ENCODE measurements around the gene HACD2.

Gene HACD2

DNA sequence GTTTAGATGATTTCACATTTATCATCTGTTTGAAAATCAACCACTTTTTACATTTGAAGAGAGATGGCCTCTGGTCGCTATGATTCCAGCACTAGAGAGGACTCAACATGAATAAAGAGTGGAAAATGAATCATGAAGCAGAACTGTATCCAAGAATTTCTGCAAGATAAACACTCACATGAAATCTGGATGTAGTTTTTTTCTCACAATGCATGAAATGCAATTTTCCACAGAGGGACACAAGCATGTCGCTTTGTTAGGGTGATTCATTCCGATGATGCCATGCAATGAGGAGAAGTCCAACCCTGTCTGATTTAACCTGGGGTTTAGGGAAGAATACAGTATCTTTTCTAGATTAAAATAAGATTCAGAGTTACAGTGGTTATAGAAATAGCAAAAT lies 85.5 kb downstream of the HACD2 start:
- H3F3A ChIP-seq (ENCODE audit: low read depth), result no peaks in the 10 kb centered on the region
- H3K4me2 ChIP-seq (ENCODE audit: low read depth, low read length, poor library complexity, severe bottlenecking), result no peak overlapping the region
- no peak overlapping the region for H2AFZ ChIP-seq (ENCODE audit: low read length)
- no peaks in the 10 kb centered on the region for H3K79me2 ChIP-seq (ENCODE audit: insufficient read depth, low read length)
- H4K20me1 ChIP-seq (ENCODE audit: insufficient read depth, low read length, poor library complexity, severe bottlenecking), result no peaks in the 10 kb centered on the region
- no peaks in the 10 kb centered on the region for H3K27me3 ChIP-seq (ENCODE audit: insufficient read depth, low read length, poor library complexity, severe bottlenecking)
- no peaks in the 10 kb centered on the region for H3K4me1 ChIP-seq (ENCODE audit: insufficient read depth, low read length, poor library complexity, severe bottlenecking)
- peaks cover 33% of the 10 kb centered on the region; the same call in 1 of the 2 replicates for H3K36me3 ChIP-seq (ENCODE audit: insufficient read depth, low read length)
- no peaks in the 10 kb centered on the region for H3K9me3 ChIP-seq (ENCODE audit: insufficient read depth, low read depth, low read length)
- H3K4me3 ChIP-seq (ENCODE audit: low read length, poor library complexity, severe bottlenecking), result no peak overlapping the region
- H3K9ac ChIP-seq (ENCODE audit: low read depth, low read length, poor library complexity, severe bottlenecking), result no peak overlapping the region
- TF ChIP-seq, protein P1, sequence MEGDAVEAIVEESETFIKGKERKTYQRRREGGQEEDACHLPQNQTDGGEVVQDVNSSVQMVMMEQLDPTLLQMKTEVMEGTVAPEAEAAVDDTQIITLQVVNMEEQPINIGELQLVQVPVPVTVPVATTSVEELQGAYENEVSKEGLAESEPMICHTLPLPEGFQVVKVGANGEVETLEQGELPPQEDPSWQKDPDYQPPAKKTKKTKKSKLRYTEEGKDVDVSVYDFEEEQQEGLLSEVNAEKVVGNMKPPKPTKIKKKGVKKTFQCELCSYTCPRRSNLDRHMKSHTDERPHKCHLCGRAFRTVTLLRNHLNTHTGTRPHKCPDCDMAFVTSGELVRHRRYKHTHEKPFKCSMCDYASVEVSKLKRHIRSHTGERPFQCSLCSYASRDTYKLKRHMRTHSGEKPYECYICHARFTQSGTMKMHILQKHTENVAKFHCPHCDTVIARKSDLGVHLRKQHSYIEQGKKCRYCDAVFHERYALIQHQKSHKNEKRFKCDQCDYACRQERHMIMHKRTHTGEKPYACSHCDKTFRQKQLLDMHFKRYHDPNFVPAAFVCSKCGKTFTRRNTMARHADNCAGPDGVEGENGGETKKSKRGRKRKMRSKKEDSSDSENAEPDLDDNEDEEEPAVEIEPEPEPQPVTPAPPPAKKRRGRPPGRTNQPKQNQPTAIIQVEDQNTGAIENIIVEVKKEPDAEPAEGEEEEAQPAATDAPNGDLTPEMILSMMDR (conservative IDR thresholded peaks at IDR 0.05; ENCODE audit: low read length), result no peak
- TF ChIP-seq EZH2phosphoT487 (IDR thresholded peaks at IDR 0.05; ENCODE audit: borderline replicate concordance), result no peak
- no peaks in the 10 kb centered on the region for H3K9me2 ChIP-seq (replicated peaks; ENCODE audit: low read depth, low read length)

DNA sequence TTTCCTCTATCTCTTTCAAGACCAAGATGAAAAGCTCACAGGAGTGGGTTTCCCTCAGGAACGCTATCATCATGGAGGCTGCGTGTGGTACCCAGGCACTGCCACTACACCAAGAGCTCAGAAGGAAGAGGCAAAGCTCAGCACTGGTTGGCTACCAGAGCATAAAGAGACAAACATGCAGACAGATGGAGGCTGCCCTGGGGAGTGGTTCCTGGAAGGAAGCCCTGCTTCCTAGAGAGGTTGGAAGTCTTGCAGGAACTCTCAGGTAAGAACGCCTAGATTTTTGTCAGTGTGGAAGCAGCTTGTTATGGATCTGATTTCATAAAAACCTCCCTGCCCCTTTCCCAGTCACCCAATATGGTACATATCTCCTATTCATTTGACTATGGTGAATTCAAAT lies 86.1 kb downstream of the HACD2 start:
- Histone ChIP-seq H3F3A (ENCODE audit: low read depth) (no peaks in the 10 kb centered on the region), H3K4me1 (ENCODE audit: insufficient read depth, low read length, poor library complexity, severe bottlenecking) (no peaks in the 10 kb centered on the region), H2AFZ (ENCODE audit: low read length) (no peak overlapping the region), H3K9me3 (ENCODE audit: insufficient read depth, low read depth, low read length) (no peaks in the 10 kb centered on the region), H3K4me3 (ENCODE audit: low read length, poor library complexity, severe bottlenecking) (no peak overlapping the region), H3K79me2 (ENCODE audit: insufficient read depth, low read length) (no peaks in the 10 kb centered on the region), H3K9me2 (replicated peaks; ENCODE audit: low read depth, low read length) (no peaks in the 10 kb centered on the region), H3K9ac (ENCODE audit: low read depth, low read length, poor library complexity, severe bottlenecking) (no peak overlapping the region), H3K27me3 (ENCODE audit: insufficient read depth, low read length, poor library complexity, severe bottlenecking) (no peaks in the 10 kb centered on the region), H3K36me3 (ENCODE audit: insufficient read depth, low read length) (peaks cover 33% of the 10 kb centered on the region; the same call in 1 of the 2 replicates), H4K20me1 (ENCODE audit: insufficient read depth, low read length, poor library complexity, severe bottlenecking) (no peaks in the 10 kb centered on the region), H3K4me2 (ENCODE audit: low read depth, low read length, poor library complexity, severe bottlenecking) (no peak overlapping the region)
- TF ChIP-seq EZH2phosphoT487 (IDR thresholded peaks at IDR 0.05; ENCODE audit: borderline replicate concordance), result no peak
- TF ChIP-seq, protein P1 (conservative IDR thresholded peaks at IDR 0.05; ENCODE audit: low read length), result no peak

DNA sequence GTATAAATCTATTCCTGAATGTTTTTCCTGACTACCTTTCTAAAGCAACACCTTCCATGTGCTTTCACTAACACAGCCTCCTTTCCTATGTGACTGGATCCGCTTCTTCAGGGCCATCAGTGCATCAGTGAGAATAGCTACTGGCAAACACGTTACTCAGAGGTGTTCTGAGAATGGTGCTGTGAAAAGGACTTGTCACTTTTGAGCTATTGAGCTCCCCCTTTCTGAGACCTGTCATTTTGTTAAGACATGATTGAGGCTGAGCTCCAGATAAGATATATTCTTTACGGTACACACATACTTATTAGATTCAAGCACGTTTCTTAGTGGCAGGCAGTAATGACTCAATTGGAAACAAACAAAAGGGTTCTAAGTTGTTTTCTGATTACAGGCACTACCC lies 90.9 kb downstream of the HACD2 start:
- H3K9ac ChIP-seq (ENCODE audit: low read depth, low read length, poor library complexity, severe bottlenecking), result no peak overlapping the region
- no peaks in the 10 kb centered on the region for H4K20me1 ChIP-seq (ENCODE audit: insufficient read depth, low read length, poor library complexity, severe bottlenecking)
- no peaks in the 10 kb centered on the region for H3K9me3 ChIP-seq (ENCODE audit: insufficient read depth, low read depth, low read length)
- H3F3A ChIP-seq (ENCODE audit: low read depth), result no peaks in the 10 kb centered on the region
- no peak for TF ChIP-seq EZH2phosphoT487 (IDR thresholded peaks at IDR 0.05; ENCODE audit: borderline replicate concordance)
- TF ChIP-seq, protein P1 (conservative IDR thresholded peaks at IDR 0.05; ENCODE audit: low read length), result no peak
- no peak overlapping the region for H2AFZ ChIP-seq (ENCODE audit: low read length)
- no peaks in the 10 kb centered on the region for H3K4me1 ChIP-seq (ENCODE audit: insufficient read depth, low read length, poor library complexity, severe bottlenecking)
- no peaks in the 10 kb centered on the region for H3K9me2 ChIP-seq (replicated peaks; ENCODE audit: low read depth, low read length)
- no peaks in the 10 kb centered on the region for H3K79me2 ChIP-seq (ENCODE audit: insufficient read depth, low read length)
- H3K36me3 ChIP-seq (ENCODE audit: insufficient read depth, low read length), result peaks cover 17% of the 10 kb centered on the region; the same call in 1 of the 2 replicates
- no peaks in the 10 kb centered on the region for H3K27me3 ChIP-seq (ENCODE audit: insufficient read depth, low read length, poor library complexity, severe bottlenecking)
- no peak overlapping the region for H3K4me2 ChIP-seq (ENCODE audit: low read depth, low read length, poor library complexity, severe bottlenecking)
- H3K4me3 ChIP-seq (ENCODE audit: low read length, poor library complexity, severe bottlenecking), result no peak overlapping the region
